ENCODE results near the gene ATP8B4. TPM values are rescaled to one million over a fixed set of nuclear protein-coding genes. Genes with fewer than 3 reads are reported as not detected.

Gene ATP8B4
- total RNA-seq, 6 donors from 2014 or later = 2.2 to 9.4 (median 5.4) TPM

DNA sequence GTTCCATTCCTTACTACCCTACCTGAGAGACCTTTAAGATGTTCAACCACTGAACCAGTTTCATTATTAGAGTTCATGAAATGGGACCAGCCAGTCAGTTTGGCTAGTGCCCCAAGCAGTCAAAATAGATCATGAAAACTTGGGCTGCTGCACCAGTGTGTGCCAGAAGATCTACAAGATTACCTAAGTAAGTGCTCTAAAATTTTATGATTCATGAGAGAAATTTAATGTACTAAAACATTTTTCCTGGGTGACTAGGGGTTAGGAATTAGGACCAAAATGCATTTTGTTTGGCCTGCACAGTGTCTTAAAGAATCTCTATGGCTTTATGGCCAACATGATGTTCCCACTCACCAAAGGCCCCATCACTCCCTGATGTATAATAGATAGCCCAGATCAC lies 214.7 kb downstream of the ATP8B4 start:
- ATAC-seq (ENCODE audit: low FRiP score in 2 of 2) = no peak
- DNase-seq = no peak
- Histone ChIP-seq H3K4me1 (no peaks in the 10 kb centered on the region), H3K36me3 (no peaks in the 10 kb centered on the region), H3K27me3 (no peaks in the 10 kb centered on the region), H3K9me3 (no peaks in the 10 kb centered on the region), H3K27ac (peak overlapping the region in 1 of 4 donors; percentile 27), H3K4me3 (no peak overlapping the region)
- TF ChIP-seq POLR2AphosphoS5 (IDR thresholded peaks at IDR 0.05) (no peak), POLR2A (IDR thresholded peaks at IDR 0.05) (no peak), EP300 (IDR thresholded peaks at IDR 0.05) (no peak)
- TF ChIP-seq, protein P1, sequence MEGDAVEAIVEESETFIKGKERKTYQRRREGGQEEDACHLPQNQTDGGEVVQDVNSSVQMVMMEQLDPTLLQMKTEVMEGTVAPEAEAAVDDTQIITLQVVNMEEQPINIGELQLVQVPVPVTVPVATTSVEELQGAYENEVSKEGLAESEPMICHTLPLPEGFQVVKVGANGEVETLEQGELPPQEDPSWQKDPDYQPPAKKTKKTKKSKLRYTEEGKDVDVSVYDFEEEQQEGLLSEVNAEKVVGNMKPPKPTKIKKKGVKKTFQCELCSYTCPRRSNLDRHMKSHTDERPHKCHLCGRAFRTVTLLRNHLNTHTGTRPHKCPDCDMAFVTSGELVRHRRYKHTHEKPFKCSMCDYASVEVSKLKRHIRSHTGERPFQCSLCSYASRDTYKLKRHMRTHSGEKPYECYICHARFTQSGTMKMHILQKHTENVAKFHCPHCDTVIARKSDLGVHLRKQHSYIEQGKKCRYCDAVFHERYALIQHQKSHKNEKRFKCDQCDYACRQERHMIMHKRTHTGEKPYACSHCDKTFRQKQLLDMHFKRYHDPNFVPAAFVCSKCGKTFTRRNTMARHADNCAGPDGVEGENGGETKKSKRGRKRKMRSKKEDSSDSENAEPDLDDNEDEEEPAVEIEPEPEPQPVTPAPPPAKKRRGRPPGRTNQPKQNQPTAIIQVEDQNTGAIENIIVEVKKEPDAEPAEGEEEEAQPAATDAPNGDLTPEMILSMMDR (IDR thresholded peaks at IDR 0.05) = no peak

DNA sequence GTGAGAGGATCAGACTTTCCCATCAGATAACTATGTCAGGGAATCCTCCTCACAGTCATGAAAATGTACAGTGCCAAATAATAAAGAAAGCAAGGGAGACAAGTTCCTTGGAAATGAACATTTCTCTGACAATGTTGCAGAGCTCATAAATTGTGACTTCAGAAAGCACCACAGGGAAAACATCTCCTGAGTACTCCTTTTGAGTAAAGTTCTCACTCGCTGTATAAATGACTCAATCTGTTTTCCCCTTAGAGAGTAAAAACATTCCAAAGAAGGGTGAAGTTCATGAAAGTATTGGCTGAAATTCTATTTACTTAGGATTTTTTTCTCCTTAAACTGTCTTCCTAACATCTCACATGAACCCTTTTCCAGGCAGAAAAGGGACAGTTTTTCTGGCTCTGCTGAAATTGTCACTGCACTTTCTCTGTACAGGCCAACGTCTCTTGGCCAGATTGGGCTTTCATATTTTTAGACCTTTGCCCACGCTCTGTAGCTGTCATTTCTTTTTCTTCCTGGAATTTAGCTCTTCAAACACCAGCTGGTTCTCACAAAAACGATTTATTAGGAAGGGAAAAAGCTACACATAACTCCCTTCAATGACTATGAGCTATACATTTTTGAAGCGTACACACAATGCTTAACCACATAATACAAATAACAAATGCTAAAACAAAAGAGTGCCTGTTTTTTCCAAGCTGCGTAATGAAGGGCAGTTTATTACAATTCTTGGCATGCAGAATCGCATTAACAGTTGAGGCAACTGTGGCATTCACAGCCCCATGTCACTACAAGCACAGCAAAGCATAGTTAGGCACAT lies 216.1 kb downstream of the ATP8B4 start:
- Histone ChIP-seq H3K27me3 (no peaks in the 10 kb centered on the region), H3K36me3 (no peaks in the 10 kb centered on the region), H3K4me3 (no peak overlapping the region), H3K9me3 (no peaks in the 10 kb centered on the region), H3K4me1 (no peaks in the 10 kb centered on the region), H3K27ac (peak overlapping the region in 2 of 4 donors; percentile 6 to 42)
- TF ChIP-seq POLR2A (IDR thresholded peaks at IDR 0.05) (no peak), EP300 (IDR thresholded peaks at IDR 0.05) (no peak), POLR2AphosphoS5 (IDR thresholded peaks at IDR 0.05) (no peak)
- TF ChIP-seq, protein P1 (IDR thresholded peaks at IDR 0.05) = no peak
- DNase-seq (no peak), ATAC-seq (ENCODE audit: low FRiP score in 2 of 2) (peak in 1 of 2 donors; percentile 60)
- 59 to 67% methylated on average over 7 of the region's 7 CpGs for WGBS, 2 donors

DNA sequence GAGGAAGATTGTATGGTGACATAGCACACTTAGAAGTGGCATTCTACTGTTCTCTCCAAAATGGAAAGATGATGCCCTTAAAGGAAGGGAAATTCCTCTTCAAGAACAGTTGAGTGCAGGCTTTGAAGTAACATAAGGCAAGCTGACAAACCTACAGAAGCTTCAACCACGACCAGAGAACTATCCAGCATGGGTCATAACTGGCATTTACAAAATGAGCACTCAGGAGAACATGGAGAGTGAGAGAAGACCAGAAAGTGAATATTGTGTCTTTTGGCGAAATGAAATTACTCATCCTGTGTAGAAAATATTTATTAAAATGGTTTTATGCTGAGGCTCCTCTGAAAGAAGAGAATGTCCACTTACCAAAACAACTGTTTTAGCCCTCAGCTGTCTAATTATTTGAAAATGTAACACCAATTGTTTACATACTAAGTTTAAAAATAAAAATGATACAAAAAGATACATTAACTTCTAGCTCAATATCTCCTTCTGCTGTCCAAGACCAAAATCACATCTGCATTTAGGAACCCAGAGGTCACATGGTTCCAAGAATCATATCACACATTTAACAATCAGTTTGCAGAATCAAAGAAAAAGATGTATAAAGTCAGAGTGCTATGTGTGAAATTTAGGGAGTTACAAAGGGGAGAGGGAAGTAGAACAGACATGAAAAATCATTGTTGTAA lies 216.9 kb downstream of the ATP8B4 start:
- Histone ChIP-seq H3K36me3 (no peaks in the 10 kb centered on the region), H3K9me3 (no peaks in the 10 kb centered on the region), H3K27me3 (no peaks in the 10 kb centered on the region), H3K4me3 (no peak overlapping the region), H3K4me1 (no peaks in the 10 kb centered on the region), H3K27ac (peak overlapping the region in 2 of 4 donors; percentile 33 to 35)
- ATAC-seq (ENCODE audit: low FRiP score in 2 of 2) = peak in 1 of 2 donors; percentile 65
- WGBS, 2 donors = 79 to 85% methylated on average over 2 of the region's 2 CpGs
- DNase-seq = no peak
- TF ChIP-seq POLR2AphosphoS5 (IDR thresholded peaks at IDR 0.05) (no peak), POLR2A (IDR thresholded peaks at IDR 0.05) (no peak), EP300 (IDR thresholded peaks at IDR 0.05) (no peak)

DNA sequence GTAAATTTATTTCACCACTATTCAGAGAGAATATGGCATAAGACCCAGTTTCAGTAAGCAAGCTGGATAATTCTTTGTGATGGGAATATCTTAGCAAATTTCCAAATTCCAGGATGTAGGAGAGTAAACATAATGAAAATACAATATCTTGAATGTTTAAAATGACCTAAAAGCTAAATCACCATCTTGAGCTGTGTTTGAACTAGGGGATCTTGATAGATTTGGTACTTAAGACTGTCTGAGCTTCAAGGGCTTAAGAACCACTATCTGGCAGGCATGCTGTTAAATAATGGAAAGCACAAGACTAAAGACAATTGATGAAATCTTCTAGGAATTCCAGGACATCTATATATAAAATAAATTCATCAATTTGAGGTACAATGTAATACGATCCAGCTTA lies 217.7 kb downstream of the ATP8B4 start:
- peak overlapping the region in 1 of 4 donors; percentile 35 for H3K27ac ChIP-seq
- no peaks in the 10 kb centered on the region for H3K36me3 ChIP-seq
- H3K4me1 ChIP-seq = no peaks in the 10 kb centered on the region
- 88 to 91% methylated on average over 1 of the region's 1 CpG for WGBS, 2 donors
- DNase-seq = no peak
- ATAC-seq (ENCODE audit: low FRiP score in 2 of 2) = no peak
- TF ChIP-seq POLR2A (IDR thresholded peaks at IDR 0.05) (no peak), POLR2AphosphoS5 (IDR thresholded peaks at IDR 0.05) (no peak), EP300 (IDR thresholded peaks at IDR 0.05) (no peak)
- TF ChIP-seq, protein P1 (IDR thresholded peaks at IDR 0.05) = no peak
- H3K9me3 ChIP-seq = no peaks in the 10 kb centered on the region
- no peaks in the 10 kb centered on the region for H3K27me3 ChIP-seq
- no peak overlapping the region for H3K4me3 ChIP-seq

DNA sequence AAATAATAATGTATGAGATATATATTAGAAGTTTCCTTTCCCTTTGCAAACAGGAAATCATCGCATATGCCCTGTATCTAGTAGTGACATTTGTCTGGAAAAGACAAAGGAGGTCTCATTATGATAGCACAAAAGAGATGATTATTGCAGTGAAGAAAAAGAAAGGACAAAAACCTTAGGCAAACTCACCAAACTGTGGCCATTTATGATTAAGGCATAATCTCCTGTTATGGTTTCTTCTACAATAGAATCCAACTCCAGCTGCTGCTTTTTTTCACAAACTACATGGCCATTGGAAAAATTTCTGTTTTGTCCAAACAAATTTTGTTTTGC lies 218.2 kb downstream of the ATP8B4 start:
- H3K4me3 ChIP-seq = no peak overlapping the region
- TF ChIP-seq EP300 (IDR thresholded peaks at IDR 0.05) (no peak), POLR2A (IDR thresholded peaks at IDR 0.05) (no peak), POLR2AphosphoS5 (IDR thresholded peaks at IDR 0.05) (no peak)
- TF ChIP-seq, protein P1 (IDR thresholded peaks at IDR 0.05) = no peak
- H3K27me3 ChIP-seq = no peaks in the 10 kb centered on the region
- 56 to 70% methylated on average over 1 of the region's 1 CpG for WGBS, 2 donors
- H3K27ac ChIP-seq = peak overlapping the region in 1 of 4 donors; percentile 35
- ATAC-seq (ENCODE audit: low FRiP score in 2 of 2) = no peak
- DNase-seq = no peak
- H3K36me3 ChIP-seq = no peaks in the 10 kb centered on the region
- no peaks in the 10 kb centered on the region for H3K9me3 ChIP-seq
- H3K4me1 ChIP-seq = no peaks in the 10 kb centered on the region

Measured in upper lobe of left lung (tissue), 6 donors.